Activated CD4-positive, alpha-beta T cell treated with anti-CD3 and anti-CD28 coated beads for 48 hours (primary cell): ENCODE results near the gene SEZ6.

Source experiments
- DNase-seq: peaks from one replicate; pipeline ENCODE4 v3.0.0-alpha.2; 2020

Gene SEZ6

GRCh38 chr17:29005936-29006511 lies at the start of gene SEZ6:
SEZ6 (minus strand) TSS chr17:29006033; CDS start chr17:29005869, 164 bp downstream.
- DNase-seq = peak; percentile 85

- DNase-seq = no peak
Observed at GRCh38 chr17:29054835-29055234, 49.0 kb upstream of the SEZ6 start.

- no peak for DNase-seq
Observed at GRCh38 chr17:29051731-29052130, 45.9 kb upstream of the SEZ6 start.

- DNase-seq = no peak
Observed at GRCh38 chr17:29051194-29051593, 45.4 kb upstream of the SEZ6 start.

- DNase-seq = no peak
Observed at GRCh38 chr17:29050176-29050575, 44.3 kb upstream of the SEZ6 start.

GRCh38 chr17:29049541-29050145 lies 43.8 kb upstream of the SEZ6 start:
- no peak for DNase-seq

GRCh38 chr17:29048440-29049368 lies 42.9 kb upstream of the SEZ6 start:
- no peak for DNase-seq

- no peak for DNase-seq
Observed at GRCh38 chr17:29046473-29046839, 40.6 kb upstream of the SEZ6 start.

GRCh38 chr17:29045734-29046472 lies 40.1 kb upstream of the SEZ6 start:
- DNase-seq = no peak

- DNase-seq = no peak
Observed at GRCh38 chr17:29045026-29045425, 39.2 kb upstream of the SEZ6 start.

GRCh38 chr17:29043539-29044145 lies 37.8 kb upstream of the SEZ6 start:
- DNase-seq = no peak

GRCh38 chr17:29042679-29043538 lies 37.1 kb upstream of the SEZ6 start, which contains the start of gene PIPOX:
PIPOX (plus strand) TSS chr17:29043141; CDS start chr17:29043226, 85 bp downstream.
- DNase-seq = peak; percentile 10

GRCh38 chr17:29042026-29042678 lies 36.3 kb upstream of the SEZ6 start:
- no peak for DNase-seq

GRCh38 chr17:29041571-29041970 lies 35.7 kb upstream of the SEZ6 start:
- no peak for DNase-seq

GRCh38 chr17:29041091-29041490 lies 35.3 kb upstream of the SEZ6 start:
- DNase-seq = no peak

GRCh38 chr17:29039764-29040598 lies 34.1 kb upstream of the SEZ6 start:
- DNase-seq = no peak

GRCh38 chr17:29038085-29038795 lies 32.4 kb upstream of the SEZ6 start:
- no peak for DNase-seq

- no peak for DNase-seq
Observed at GRCh38 chr17:29037739-29038084, 31.9 kb upstream of the SEZ6 start.

- no peak for DNase-seq
Observed at GRCh38 chr17:29036584-29036983, 30.8 kb upstream of the SEZ6 start.

- no peak for DNase-seq
Observed at GRCh38 chr17:29034510-29034909, 28.7 kb upstream of the SEZ6 start.
